VCaP (cell line): ENCODE results near the gene LIN7C.
A peak's percentile ranks its signal among the peaks of the same experiment; 100 is the strongest.
"Not testable (repeated sequence)": the region's sequence is repeated elsewhere in the genome, so short reads cannot be mapped to it uniquely, and the experiment has no call there.

Source experiments
- H3K27ac ChIP-seq: fragments of 450-650 bp; 2 replicates; pipeline ENCODE4 v1.5.1; 2017
- CTCF ChIP-seq: fragments of 450-650 bp; conservative IDR thresholded peaks from 2 replicates; pipeline ENCODE4 v1.5.1; 2017; ENCODE audit warnings: mild to moderate bottlenecking, moderate library complexity

The LIN7C gene

GRCh38 chr11:27524155-27524554, 17.6 kb upstream of the LIN7C start:
- no peak overlapping the region for H3K27ac ChIP-seq
- peak; percentile 18; the same call in 1 of the 2 replicates for TF ChIP-seq CTCF

GRCh38 chr11:27520226-27520625, 13.7 kb upstream of the LIN7C start:
- H3K27ac ChIP-seq, result no peak overlapping the region
- no peak for TF ChIP-seq CTCF

- no peak for TF ChIP-seq CTCF
- H3K27ac ChIP-seq, result no peak overlapping the region
Observed at GRCh38 chr11:27518518-27518917, 11.9 kb upstream of the LIN7C start.

GRCh38 chr11:27517490-27517889, 10.9 kb upstream of the LIN7C start:
- not testable (repeated sequence) for H3K27ac ChIP-seq

GRCh38 chr11:27514558-27514957, 8.0 kb upstream of the LIN7C start:
- peak overlapping the region; percentile 40 for H3K27ac ChIP-seq
- TF ChIP-seq CTCF, result no peak

GRCh38 chr11:27514076-27514475, 7.5 kb upstream of the LIN7C start:
- TF ChIP-seq CTCF, result no peak
- peak overlapping the region; percentile 40 for H3K27ac ChIP-seq

GRCh38 chr11:27513389-27513788, 6.8 kb upstream of the LIN7C start:
- TF ChIP-seq CTCF, result no peak
- H3K27ac ChIP-seq, result no peak overlapping the region

GRCh38 chr11:27512238-27512637, 5.7 kb upstream of the LIN7C start:
- TF ChIP-seq CTCF, result no peak

More at GRCh38 chr11:27512238-27512637, 5.7 kb upstream of the LIN7C start:
- no peak overlapping the region for H3K27ac ChIP-seq
